Mesenchymal stem cell (in vitro differentiated cells and primary cell): Measurements from ENCODE around the gene NAGK.
"Not testable (repeated sequence)": the region's sequence is repeated elsewhere in the genome, so short reads cannot be mapped to it uniquely, and the experiment has no call there.

Experiments used
- DNase-seq: peaks from one replicate; pipeline ENCODE4 v3.0.0-alpha.2; 2013
- H2AFZ ChIP-seq: one replicate; pipeline ENCODE4 v1.6.1; 2013; ENCODE audit warnings: low read depth, mild to moderate bottlenecking, control low read depth, inconsistent platforms, low read length, moderate library complexity
- H2AK5ac ChIP-seq: 2 replicates; pipeline ENCODE4 v1.6.1; 2013; ENCODE audit warnings: low read length, moderate library complexity, mild to moderate bottlenecking, inconsistent platforms; ENCODE audit not compliant: severe bottlenecking
- H2BK120ac ChIP-seq: one replicate; pipeline ENCODE4 v1.6.1; 2013; ENCODE audit warnings: low read depth, mild to moderate bottlenecking, inconsistent platforms, low read length, moderate library complexity
- H2BK12ac ChIP-seq, 2 experiments: one replicate each; pipeline ENCODE4 v1.6.1; 2013; ENCODE audit warnings: inconsistent platforms in 2 of 2, low read length in 2 of 2, mild to moderate bottlenecking in 2 of 2, moderate library complexity in 2 of 2, control low read depth in 1 of 2
- H2BK15ac ChIP-seq: one replicate; pipeline ENCODE4 v1.6.1; 2013; ENCODE audit warnings: mild to moderate bottlenecking, low read depth, inconsistent platforms; ENCODE audit not compliant: poor library complexity, severe bottlenecking
- H2BK5ac ChIP-seq: 2 replicates; pipeline ENCODE4 v1.6.1; 2013; ENCODE audit warnings: low read depth, mild to moderate bottlenecking, low read length, control low read depth, inconsistent platforms; ENCODE audit not compliant: poor library complexity, severe bottlenecking
- H3K14ac ChIP-seq, 2 experiments: one replicate each; pipeline ENCODE4 v1.6.1; 2013; ENCODE audit warnings: inconsistent platforms in 2 of 2, low read length in 2 of 2, control low read depth in 1 of 2, mild to moderate bottlenecking in 1 of 2, moderate library complexity in 1 of 2
- H3K18ac ChIP-seq, 2 experiments: one replicate each; pipeline ENCODE4 v1.6.1; 2013; ENCODE audit warnings: inconsistent platforms in 2 of 2, low read length in 2 of 2, control low read depth in 1 of 2, low read depth in 1 of 2, mild to moderate bottlenecking in 1 of 2
- H3K23ac ChIP-seq, 2 experiments: one replicate each; pipeline ENCODE4 v1.6.1; 2013; ENCODE audit warnings: inconsistent platforms in 2 of 2, low read length in 2 of 2, mild to moderate bottlenecking in 2 of 2, moderate library complexity in 2 of 2, control low read depth in 1 of 2
- H3K27ac ChIP-seq: 2 replicates; pipeline ENCODE4 v1.5.1; 2013; ENCODE audit warnings: mild to moderate bottlenecking, moderate library complexity, low read length, control low read depth, inconsistent platforms; ENCODE audit not compliant: poor library complexity, severe bottlenecking
- H3K27me3 ChIP-seq, 2 experiments: 2 replicates each; pipeline versions ENCODE4 v1.6.1 to v1.7.0; 2013; ENCODE audit warnings: low read length in 2 of 2, mild to moderate bottlenecking in 2 of 2, moderate library complexity in 2 of 2, control low read depth in 1 of 2, inconsistent platforms in 1 of 2; ENCODE audit not compliant: control insufficient read depth in 1 of 2, insufficient read depth in 1 of 2
- H3K36me3 ChIP-seq, 2 experiments: 2 replicates each; pipeline versions ENCODE4 v1.6.1 to v1.7.0; 2013; ENCODE audit warnings: low read length in 2 of 2, control low read depth in 1 of 2, inconsistent platforms in 1 of 2, low read depth in 1 of 2, mild to moderate bottlenecking in 1 of 2; ENCODE audit not compliant: insufficient read depth in 2 of 2, control insufficient read depth in 1 of 2
- H3K4ac ChIP-seq, 2 experiments: one replicate each; pipeline ENCODE4 v1.6.1; 2013; ENCODE audit warnings: inconsistent platforms in 2 of 2, low read length in 2 of 2, mild to moderate bottlenecking in 2 of 2, moderate library complexity in 2 of 2, control low read depth in 1 of 2, low read depth in 1 of 2
- H3K4me1 ChIP-seq: 2 replicates; pipeline ENCODE4 v1.6.1; 2013; ENCODE audit warnings: low read depth, low read length, control low read depth; ENCODE audit not compliant: control insufficient read depth, insufficient read depth
- H3K4me2 ChIP-seq: 2 replicates; pipeline ENCODE4 v1.6.1; 2013; ENCODE audit warnings: low read length, mild to moderate bottlenecking, inconsistent platforms; ENCODE audit not compliant: poor library complexity, severe bottlenecking
- H3K4me3 ChIP-seq, 2 experiments: 2 replicates each; pipeline versions ENCODE4 v1.5.1 to v1.7.0; 2013; ENCODE audit warnings: low read length in 2 of 2, mild to moderate bottlenecking in 2 of 2, control low read depth in 1 of 2, low read depth in 1 of 2; ENCODE audit not compliant: insufficient read depth in 1 of 2
- H3K79me1 ChIP-seq: replicated peaks from 2 replicates; pipeline ENCODE4 v1.6.1; 2013; ENCODE audit warnings: mild to moderate bottlenecking, control low read depth, low read length, inconsistent platforms; ENCODE audit not compliant: poor library complexity, severe bottlenecking
- H3K9ac ChIP-seq: 2 replicates; pipeline ENCODE4 v1.7.0; 2013; ENCODE audit warnings: mild to moderate bottlenecking, low read length, moderate library complexity
- H3K9me3 ChIP-seq: 2 replicates; pipeline ENCODE4 v1.7.0; 2013; ENCODE audit warnings: mild to moderate bottlenecking, low read length; ENCODE audit not compliant: control insufficient read depth
- H4K8ac ChIP-seq: one replicate; pipeline ENCODE4 v1.6.1; 2013; ENCODE audit warnings: inconsistent platforms, mild to moderate bottlenecking, low read length, moderate library complexity
- H4K91ac ChIP-seq: one replicate; pipeline ENCODE4 v1.6.1; 2013; ENCODE audit warnings: mild to moderate bottlenecking, low read length, inconsistent platforms
- WGBS: methylation state at CpG from one replicate; pipeline ENCODE4 v1.1.7; 2013; ENCODE audit warnings: mixed read lengths; 5-methylcytosine and 5-hydroxymethylcytosine counted together

The NAGK gene

GRCh38 chr2:71074893-71075395 lies 6.5 kb downstream of the NAGK start:
- no peaks in the 10 kb centered on the region for H3K27me3 ChIP-seq
- H2BK15ac ChIP-seq = no peak overlapping the region
- H3K4me1 ChIP-seq = peaks cover 13% of the 10 kb centered on the region
- H2AFZ ChIP-seq = no peak overlapping the region
- H3K27ac ChIP-seq = no peak overlapping the region
- H3K18ac ChIP-seq = no peak overlapping the region
- no peak overlapping the region for H4K8ac ChIP-seq
- H3K9me3 ChIP-seq = no peaks in the 10 kb centered on the region
- no peak for DNase-seq
- 100% methylated on average over 2 of the region's 2 CpGs for WGBS
- H4K91ac ChIP-seq = no peak overlapping the region
- H2AK5ac ChIP-seq = no peak overlapping the region
- peaks cover 68 to 90% of the 10 kb centered on the region in 2 experiments for H3K36me3 ChIP-seq
- H2BK12ac ChIP-seq = no peak overlapping the region
- no peak overlapping the region for H3K9ac ChIP-seq
- peaks cover 40% of the 10 kb centered on the region for H3K79me1 ChIP-seq
- H3K4ac ChIP-seq = no peak overlapping the region
- H2BK120ac ChIP-seq = no peak overlapping the region
- no peak overlapping the region for H3K4me3 ChIP-seq
- H3K14ac ChIP-seq = no peak overlapping the region
- H3K4me2 ChIP-seq = no peak overlapping the region
- no peak overlapping the region for H3K23ac ChIP-seq
- H2BK5ac ChIP-seq = no peak overlapping the region

- no peak overlapping the region for H3K4ac ChIP-seq
These were observed 10.2 kb downstream of the NAGK start for GRCh38 chr2:71078624-71079023.

GRCh38 chr2:71082402-71083252 lies 14.2 kb downstream of the NAGK start:
- H3K4me2 ChIP-seq = no peak overlapping the region
- no peak overlapping the region for H4K8ac ChIP-seq
- H3K23ac ChIP-seq = no peak overlapping the region
- peaks cover 0 to 16% of the 10 kb centered on the region in 2 experiments for H3K27me3 ChIP-seq
- H2BK5ac ChIP-seq = no peak overlapping the region
- no peak overlapping the region for H3K27ac ChIP-seq
- no peak overlapping the region for H2BK15ac ChIP-seq
- H4K91ac ChIP-seq = no peak overlapping the region
- H3K36me3 ChIP-seq = peaks cover 15 to 28% of the 10 kb centered on the region in 2 experiments
- 85% methylated on average over 5 of the region's 5 CpGs for WGBS
- H3K14ac ChIP-seq = no peak overlapping the region
- no peaks in the 10 kb centered on the region for H3K79me1 ChIP-seq
- H3K9me3 ChIP-seq = no peaks in the 10 kb centered on the region
- H3K4me1 ChIP-seq = no peaks in the 10 kb centered on the region
- no peak overlapping the region for H2AK5ac ChIP-seq
- H3K4ac ChIP-seq = no peak overlapping the region
- no peak overlapping the region for H2BK12ac ChIP-seq
- no peak overlapping the region for H3K4me3 ChIP-seq
- H2BK120ac ChIP-seq = no peak overlapping the region
- no peak overlapping the region for H3K9ac ChIP-seq
- no peak for DNase-seq
- H2AFZ ChIP-seq = no peak overlapping the region
- no peak overlapping the region for H3K18ac ChIP-seq

More at GRCh38 chr2:71078624-71079023, 10.2 kb downstream of the NAGK start:
- Histone ChIP-seq H2BK120ac (no peak overlapping the region), H3K27me3 (no peaks in the 10 kb centered on the region), H2AK5ac (no peak overlapping the region), H3K18ac (no peak overlapping the region), H3K9me3 (no peaks in the 10 kb centered on the region), H3K4me2 (no peak overlapping the region), H4K91ac (no peak overlapping the region), H2BK5ac (no peak overlapping the region), H3K9ac (no peak overlapping the region), H2AFZ (no peak overlapping the region), H4K8ac (no peak overlapping the region), H3K79me1 (peaks cover 17% of the 10 kb centered on the region), H2BK15ac (no peak overlapping the region), H3K23ac (no peak overlapping the region), H3K4me1 (no peaks in the 10 kb centered on the region), H3K4me3 (no peak overlapping the region), H3K36me3 (peaks cover 43 to 67% of the 10 kb centered on the region in 2 experiments), H2BK12ac (no peak overlapping the region), H3K27ac (no peak overlapping the region), H3K14ac (no peak overlapping the region)
- DNase-seq = no peak
- 92% methylated on average over 3 of the region's 3 CpGs for whole genome bisulfite sequencing

GRCh38 chr2:71083297-71083696 lies 14.8 kb downstream of the NAGK start:
- H2AFZ ChIP-seq, H2BK5ac ChIP-seq, H3K4me1 ChIP-seq, H3K79me1 ChIP-seq, H3K4me3 ChIP-seq, H2BK120ac ChIP-seq, H2AK5ac ChIP-seq, H3K14ac ChIP-seq, H3K18ac ChIP-seq, H4K91ac ChIP-seq, H3K27ac ChIP-seq, H3K23ac ChIP-seq, H2BK15ac ChIP-seq, H2BK12ac ChIP-seq, H3K9me3 ChIP-seq, DNase-seq, H3K4me2 ChIP-seq, H3K9ac ChIP-seq, H4K8ac ChIP-seq, H3K4ac ChIP-seq: not testable (repeated sequence)
- peaks cover 0 to 16% of the 10 kb centered on the region in 2 experiments for H3K27me3 ChIP-seq
- peaks cover 8 to 21% of the 10 kb centered on the region in 2 experiments for H3K36me3 ChIP-seq
- no CpG with 5 or more reads among the region's 3 CpGs for WGBS
